ENCODE results near the gene TAF1A. TPM values are rescaled to one million over a fixed set of nuclear protein-coding genes. Genes with fewer than 3 reads are reported as not detected.

Gene TAF1A
- total RNA-seq, 2 experiments from 2014 or later = 18.5 to 21.1 TPM

DNA sequence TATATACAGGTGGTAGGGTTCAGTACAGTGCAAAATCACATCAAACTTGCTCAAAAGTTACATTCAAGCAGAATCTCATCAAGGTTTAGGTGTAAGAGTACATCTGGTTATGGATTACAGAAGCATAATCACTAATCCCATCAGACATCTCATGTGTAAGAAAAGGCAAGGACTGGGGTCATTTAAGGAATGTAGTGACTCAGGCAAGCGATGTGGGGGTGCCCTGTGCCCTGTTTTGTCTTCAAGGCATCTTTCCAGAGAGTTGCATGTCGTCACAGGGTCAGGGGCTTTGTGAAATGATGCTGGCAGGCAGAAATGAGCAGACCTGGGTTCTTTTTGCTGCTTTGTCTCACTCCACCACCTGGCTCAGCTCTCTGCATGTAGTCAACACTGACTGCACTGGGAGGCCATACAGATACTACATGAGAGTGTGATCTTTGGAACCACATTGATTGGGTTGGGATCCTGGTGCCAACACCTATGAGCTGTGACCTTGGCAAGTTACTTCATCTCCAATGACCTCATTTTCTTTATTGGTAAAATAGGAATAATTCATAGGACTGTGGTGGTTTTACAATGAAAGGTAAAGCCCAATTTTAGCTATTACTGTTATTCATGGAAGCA, 33.6 kb downstream of the TAF1A start:
- no peak overlapping the region for H3K4me3 Mint-ChIP-seq
- ChIA-PET CTCF (interaction anchor here (0.5 to 1.1 kb wide), 2 partner anchors 79 to 574 kb away, joined by 3 to 4 read pairs; no protein-coding TSS in a partner anchor), POLR2A (no interaction called here)
- ATAC-seq = no peak
- no peaks in the 10 kb centered on the region for H3K9me3 Mint-ChIP-seq (ENCODE audit: low read depth)
- no peaks in the 10 kb centered on the region for H3K4me1 Mint-ChIP-seq
- DNase-seq = no peak
- H3K36me3 Mint-ChIP-seq (ENCODE audit: low read depth) = peaks cover 18% of the 10 kb centered on the region
- no peak overlapping the region for H3K27ac Mint-ChIP-seq
- H3K27me3 Mint-ChIP-seq = no peaks in the 10 kb centered on the region
- intact Hi-C loops (cut with DNase I, micrococcal nuclease) = no loop called here

DNA sequence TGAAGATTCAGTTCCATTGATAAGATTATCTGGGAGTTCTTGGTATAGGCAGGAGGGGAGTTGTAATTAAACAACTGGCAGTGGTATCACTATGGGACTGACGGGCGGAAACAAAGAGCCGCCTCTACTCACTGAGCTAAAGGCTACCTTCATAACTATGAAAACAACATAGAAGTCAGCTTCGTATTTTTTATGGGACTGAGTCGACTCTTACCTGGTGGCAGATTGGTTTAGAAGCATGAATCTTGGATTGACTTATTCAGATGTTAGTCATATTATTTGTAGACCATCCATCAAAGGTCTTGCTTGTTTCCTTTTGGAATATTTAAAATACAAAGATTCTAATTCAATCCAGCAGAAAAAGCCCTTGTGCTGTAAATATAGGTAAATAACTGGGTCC, 35.6 kb downstream of the TAF1A start:
- Mint-ChIP-seq H3K4me1 (no peaks in the 10 kb centered on the region), H3K27me3 (no peaks in the 10 kb centered on the region), H3K36me3 (ENCODE audit: low read depth) (peaks cover 8% of the 10 kb centered on the region), H3K27ac (no peak overlapping the region), H3K9me3 (ENCODE audit: low read depth) (no peaks in the 10 kb centered on the region), H3K4me3 (no peak overlapping the region)
- ATAC-seq (no peak), DNase-seq (no peak)
- intact Hi-C loops (cut with DNase I, micrococcal nuclease) = no loop called here
- CTCF ChIA-PET = interaction anchor here (1.0 kb wide), 1 partner anchor 239 kb away, joined by 4 read pairs; no protein-coding TSS in a partner anchor
- POLR2A ChIA-PET = no interaction called here

DNA sequence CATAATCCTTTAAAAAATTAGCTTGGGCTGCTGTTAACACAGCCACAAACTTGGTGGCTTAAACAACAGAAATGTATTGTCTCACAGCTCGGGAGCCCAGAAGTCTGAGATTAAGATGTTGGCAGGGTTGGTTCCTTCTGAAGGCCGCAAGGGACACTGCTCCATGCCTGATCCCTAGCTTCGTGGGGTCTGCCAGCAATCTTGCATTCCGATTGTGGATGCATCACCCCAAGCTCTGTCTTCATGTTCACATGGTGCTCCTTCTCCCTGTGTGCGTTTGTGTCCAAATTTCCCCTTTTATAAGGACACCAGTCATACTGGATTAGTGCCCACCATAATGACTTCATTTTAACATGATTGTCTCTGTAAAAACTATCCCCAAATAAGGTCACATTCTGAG, 36.9 kb downstream of the TAF1A start:
- no peaks in the 10 kb centered on the region for H3K9me3 Mint-ChIP-seq (ENCODE audit: low read depth)
- H3K27me3 Mint-ChIP-seq = no peaks in the 10 kb centered on the region
- H3K36me3 Mint-ChIP-seq (ENCODE audit: low read depth) = peaks cover 6% of the 10 kb centered on the region
- intact Hi-C loops (cut with DNase I, micrococcal nuclease) = no loop called here
- no peak overlapping the region for H3K4me3 Mint-ChIP-seq
- H3K4me1 Mint-ChIP-seq = no peaks in the 10 kb centered on the region
- ATAC-seq (no peak), DNase-seq (no peak)
- POLR2A ChIA-PET = no interaction called here
- H3K27ac Mint-ChIP-seq = no peak overlapping the region
- CTCF ChIA-PET = interaction anchor here (0.7 kb wide), 1 partner anchor 88 kb away, joined by 3 read pairs; no protein-coding TSS in a partner anchor

DNA sequence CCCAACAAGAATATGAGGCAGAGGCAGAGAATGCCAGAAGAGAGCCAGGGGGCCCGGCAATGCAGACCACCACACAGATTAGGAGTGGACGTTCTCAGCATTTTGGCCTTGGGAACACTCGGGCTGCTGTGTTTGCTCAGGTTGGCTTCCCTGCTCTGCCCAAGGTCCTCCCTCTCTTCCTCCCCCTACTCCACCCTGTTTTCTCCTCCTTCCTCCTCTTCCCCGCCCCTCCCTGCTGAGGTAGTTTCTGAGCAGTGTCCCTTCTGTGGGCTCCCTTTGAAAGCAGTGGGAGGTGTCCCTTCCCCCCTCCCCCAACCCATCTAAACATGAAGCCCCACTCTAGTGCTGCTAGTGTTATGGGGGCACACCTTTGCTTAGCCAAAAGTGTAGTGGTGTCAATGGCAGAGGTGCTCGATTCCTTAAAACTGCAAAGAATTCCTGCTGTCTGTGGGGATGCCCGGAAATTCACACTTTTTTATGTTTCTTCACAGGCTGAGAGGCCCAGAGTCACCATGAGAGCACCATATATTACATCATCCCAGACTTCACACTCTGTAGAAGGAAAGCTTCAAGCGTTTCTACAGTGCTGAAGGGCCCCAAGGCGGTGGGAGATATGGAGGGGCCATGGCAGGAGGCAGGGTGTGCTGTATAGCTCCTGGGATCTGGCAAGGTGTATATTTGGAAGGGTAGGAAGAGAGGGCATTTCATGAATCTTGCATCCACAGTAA, 41.6 kb downstream of the TAF1A start, which contains the start of gene HHIPL2:
HHIPL2 (minus strand) TSS at position 161 of the 728 bp plus-strand sequence; CDS start at position 101, 60 bp downstream.
- H3K27me3 Mint-ChIP-seq = peaks cover 15% of the 10 kb centered on the region
- no peaks in the 10 kb centered on the region for H3K36me3 Mint-ChIP-seq (ENCODE audit: low read depth)
- ATAC-seq (no peak), DNase-seq (no peak)
- ChIA-PET CTCF (no interaction called here), POLR2A (no interaction called here)
- no peak within 1 kb of the TSS for H3K27ac Mint-ChIP-seq
- H3K4me1 Mint-ChIP-seq = no peaks in the 10 kb centered on the region
- intact Hi-C loops (cut with DNase I, micrococcal nuclease) = no loop called here
- H3K9me3 Mint-ChIP-seq (ENCODE audit: low read depth) = no peaks in the 10 kb centered on the region
- H3K4me3 Mint-ChIP-seq = no peak within 1 kb of the TSS

- DNase-seq (no peak), ATAC-seq (no peak)
- ChIA-PET CTCF (no interaction called here), POLR2A (no interaction called here)
- no peaks in the 10 kb centered on the region for H3K4me1 Mint-ChIP-seq
- no peaks in the 10 kb centered on the region for H3K9me3 Mint-ChIP-seq (ENCODE audit: low read depth)
- no peak overlapping the region for H3K4me3 Mint-ChIP-seq
- H3K36me3 Mint-ChIP-seq (ENCODE audit: low read depth) = no peaks in the 10 kb centered on the region
- H3K27me3 Mint-ChIP-seq = peaks cover 18% of the 10 kb centered on the region
- no peak overlapping the region for H3K27ac Mint-ChIP-seq
- intact Hi-C loops (cut with DNase I, micrococcal nuclease) = no loop called here
These were observed 42.5 kb downstream of the TAF1A start for GRCh38 chr1:222547260-222547614.

GRCh38 chr1:222546548-222547259, 43.0 kb downstream of the TAF1A start:
- ChIA-PET CTCF (interaction anchor here (0.6 kb wide), 3 partner anchors 8 to 557 kb away, joined by 3 to 4 read pairs (median 4); no protein-coding TSS in a partner anchor), POLR2A (no interaction called here)
- Mint-ChIP-seq H3K27ac (no peak overlapping the region), H3K4me3 (no peak overlapping the region), H3K4me1 (no peaks in the 10 kb centered on the region), H3K36me3 (ENCODE audit: low read depth) (no peaks in the 10 kb centered on the region), H3K9me3 (ENCODE audit: low read depth) (no peaks in the 10 kb centered on the region), H3K27me3 (peaks cover 18% of the 10 kb centered on the region)
- intact Hi-C loops (cut with DNase I, micrococcal nuclease) = no loop called here
- ATAC-seq = no peak
- no peak for DNase-seq

DNA sequence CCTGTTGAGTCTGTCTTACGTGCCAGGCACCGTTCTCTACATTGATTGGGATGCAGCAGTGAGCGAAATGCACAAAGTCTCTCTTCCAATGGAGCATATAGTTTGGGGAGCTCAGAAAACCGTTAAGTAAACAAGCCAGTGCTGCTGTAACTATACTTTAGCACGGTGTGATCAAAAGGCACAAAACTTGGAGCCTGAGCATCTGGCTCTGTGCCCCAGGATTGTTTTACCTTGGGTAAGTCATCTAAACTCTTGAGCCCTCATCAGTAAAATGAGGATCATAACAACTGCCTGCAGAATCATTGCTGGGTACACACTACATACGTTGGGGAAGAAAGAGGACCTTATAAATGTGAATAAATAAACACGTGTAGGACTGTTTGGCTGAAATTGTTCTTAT, 43.6 kb downstream of the TAF1A start:
- Mint-ChIP-seq H3K27ac (no peak overlapping the region), H3K36me3 (ENCODE audit: low read depth) (no peaks in the 10 kb centered on the region), H3K9me3 (ENCODE audit: low read depth) (no peaks in the 10 kb centered on the region), H3K27me3 (peaks cover 18% of the 10 kb centered on the region), H3K4me1 (no peaks in the 10 kb centered on the region), H3K4me3 (no peak overlapping the region)
- DNase-seq = no peak
- ATAC-seq = no peak
- ChIA-PET CTCF (interaction anchor here (0.5 to 0.6 kb wide), 3 partner anchors 94 to 557 kb away, joined by 3 to 4 read pairs (median 3); no protein-coding TSS in a partner anchor), POLR2A (no interaction called here)
- intact Hi-C loops (cut with DNase I, micrococcal nuclease) = no loop called here

DNA sequence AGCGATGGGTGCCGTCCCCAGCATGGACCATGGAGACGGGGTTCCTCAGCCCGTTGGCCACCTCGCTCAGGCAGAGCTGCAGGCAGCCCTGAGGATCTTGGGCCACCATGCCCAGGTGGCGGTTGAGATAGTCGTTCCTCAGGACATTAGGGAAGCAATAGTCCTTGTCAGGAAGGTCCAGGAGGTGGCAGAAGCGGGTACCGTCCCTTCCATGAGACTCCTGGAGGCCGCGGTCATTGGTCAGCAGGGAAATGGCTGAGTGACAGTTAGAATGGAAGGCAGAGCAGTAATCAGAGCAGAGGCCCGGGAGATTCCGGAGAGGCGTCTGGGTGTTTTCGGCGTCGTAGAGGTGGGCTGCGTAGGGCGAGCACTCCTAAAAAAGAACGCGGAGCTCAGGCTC, 45.9 kb downstream of the TAF1A start:
- Mint-ChIP-seq H3K27me3 (peaks cover 18% of the 10 kb centered on the region), H3K4me1 (no peaks in the 10 kb centered on the region), H3K9me3 (ENCODE audit: low read depth) (no peaks in the 10 kb centered on the region), H3K27ac (no peak overlapping the region), H3K4me3 (no peak overlapping the region), H3K36me3 (ENCODE audit: low read depth) (no peaks in the 10 kb centered on the region)
- intact Hi-C loops (cut with DNase I, micrococcal nuclease) = no loop called here
- ChIA-PET POLR2A (no interaction called here), CTCF (interaction anchor here (1.0 kb wide), 1 partner anchor 29 kb away, joined by 3 read pairs; no protein-coding TSS in a partner anchor)
- ATAC-seq (no peak), DNase-seq (no peak)

- no peaks in the 10 kb centered on the region for H3K36me3 Mint-ChIP-seq (ENCODE audit: low read depth)
- no peak overlapping the region for H3K27ac Mint-ChIP-seq
- ChIA-PET CTCF (no interaction called here), POLR2A (no interaction called here)
- H3K9me3 Mint-ChIP-seq (ENCODE audit: low read depth) = no peaks in the 10 kb centered on the region
- no peak overlapping the region for H3K4me3 Mint-ChIP-seq
- H3K27me3 Mint-ChIP-seq = peaks cover 13% of the 10 kb centered on the region
- no peaks in the 10 kb centered on the region for H3K4me1 Mint-ChIP-seq
- intact Hi-C loops (cut with DNase I, micrococcal nuclease) = no loop called here
- ATAC-seq = no peak
- DNase-seq = no peak
These were observed 49.1 kb downstream of the TAF1A start for GRCh38 chr1:222540598-222540995.

GRCh38 chr1:222539951-222540597, 49.7 kb downstream of the TAF1A start:
- ATAC-seq = no peak
- no peaks in the 10 kb centered on the region for H3K4me1 Mint-ChIP-seq
- intact Hi-C loops (cut with DNase I, micrococcal nuclease) = no loop called here
- no peak for DNase-seq
- ChIA-PET CTCF (no interaction called here), POLR2A (no interaction called here)
- H3K9me3 Mint-ChIP-seq (ENCODE audit: low read depth) = no peaks in the 10 kb centered on the region
- no peak overlapping the region for H3K4me3 Mint-ChIP-seq
- H3K36me3 Mint-ChIP-seq (ENCODE audit: low read depth) = no peaks in the 10 kb centered on the region
- H3K27ac Mint-ChIP-seq = no peak overlapping the region
- peaks cover 10% of the 10 kb centered on the region for H3K27me3 Mint-ChIP-seq

GRCh38 chr1:222535455-222535854, 54.3 kb downstream of the TAF1A start:
- no peak for ATAC-seq
- no peaks in the 10 kb centered on the region for H3K9me3 Mint-ChIP-seq (ENCODE audit: low read depth)
- DNase-seq = no peak
- H3K27me3 Mint-ChIP-seq = peaks cover 4% of the 10 kb centered on the region
- H3K27ac Mint-ChIP-seq = no peak overlapping the region
- ChIA-PET POLR2A (no interaction called here), CTCF (interaction anchor here (0.7 kb wide), 1 partner anchor 250 kb away, joined by 3 read pairs; no protein-coding TSS in a partner anchor)
- no peaks in the 10 kb centered on the region for H3K4me1 Mint-ChIP-seq
- H3K4me3 Mint-ChIP-seq = no peak overlapping the region
- H3K36me3 Mint-ChIP-seq (ENCODE audit: low read depth) = no peaks in the 10 kb centered on the region
- intact Hi-C loops (cut with DNase I, micrococcal nuclease) = no loop called here
